ENCODE results near the gene SNX25. TPM values are rescaled to one million over a fixed set of nuclear protein-coding genes. Genes with fewer than 3 reads are reported as not detected.
A peak's percentile ranks its signal among the peaks of the same experiment; 100 is the strongest.

The SNX25 gene
- total RNA-seq (10 to 100 TPM in 2 of 4 donors, 1 to 10 TPM in 2; 9.1 to 12.0 (median 10.3) TPM), polyA plus RNA-seq (10 to 100 TPM in 1 of 3 donors, 1 to 10 TPM in 2; 5.3 to 13.0 (median 6.1) TPM)
- long read RNA-seq, donor 1, transcript SNX25-201 (19 exons, 3,264 nt), result major isoform, 15 of 28 reads
- long read RNA-seq, donor 1, partial matches to known transcripts, result 3 of 28 reads
- long read RNA-seq, donor 1, other reads (novel, unspliced or antisense), result 10 of 28 reads
- long read RNA-seq, donor 2, transcript SNX25-201 (19 exons, 3,264 nt), result major isoform, 18 of 45 reads
- long read RNA-seq, donor 2, partial matches to known transcripts, result 3 of 45 reads
- long read RNA-seq, donor 2, other reads (novel, unspliced or antisense), result 24 of 45 reads

DNA sequence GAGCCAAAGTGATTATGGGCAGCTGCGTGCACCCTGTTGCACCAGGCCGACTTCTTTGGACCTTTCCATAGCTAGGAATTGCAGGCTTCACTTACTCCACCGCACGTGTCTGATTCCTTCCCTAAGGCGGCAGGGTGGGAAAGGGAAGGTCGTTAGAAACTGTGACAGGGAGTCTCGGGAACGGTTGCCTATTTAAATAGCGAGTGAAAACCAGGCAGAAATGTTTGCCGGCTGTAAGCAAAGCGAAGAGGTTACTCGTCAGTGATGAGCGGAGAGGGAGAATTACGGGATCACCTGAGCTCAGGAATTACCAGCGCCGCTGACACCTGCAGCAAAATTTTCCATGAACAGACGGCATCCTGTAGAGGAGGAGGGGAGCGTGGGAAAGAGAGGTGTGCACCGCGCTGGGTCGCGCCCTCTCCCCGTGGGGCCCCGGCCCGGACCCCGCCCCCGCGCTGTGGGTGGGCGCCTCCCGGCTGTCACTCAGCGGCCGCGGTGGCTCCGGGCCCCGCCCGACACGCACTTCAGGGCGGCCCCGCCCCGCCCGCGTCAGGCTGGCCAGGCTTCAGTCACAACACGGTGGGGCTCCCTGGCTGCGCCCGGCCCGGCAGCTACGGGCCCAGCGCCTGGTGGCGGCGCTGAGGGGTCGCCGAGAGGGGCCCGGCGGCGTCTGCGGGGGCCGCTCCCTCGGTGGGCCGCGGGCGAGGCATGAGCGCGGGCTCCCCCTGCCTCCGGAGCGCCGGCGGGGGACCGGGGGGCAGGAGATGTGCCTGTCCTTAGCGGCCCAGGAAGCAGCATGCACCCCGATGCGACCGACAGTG, at the start of gene SNX25:
Gene SNX25, plus strand, starts transcription at position 568 of the 821 bp plus-strand sequence. Its CDS starts 229 bp downstream, at position 797.
- TF ChIP-seq, protein P1, sequence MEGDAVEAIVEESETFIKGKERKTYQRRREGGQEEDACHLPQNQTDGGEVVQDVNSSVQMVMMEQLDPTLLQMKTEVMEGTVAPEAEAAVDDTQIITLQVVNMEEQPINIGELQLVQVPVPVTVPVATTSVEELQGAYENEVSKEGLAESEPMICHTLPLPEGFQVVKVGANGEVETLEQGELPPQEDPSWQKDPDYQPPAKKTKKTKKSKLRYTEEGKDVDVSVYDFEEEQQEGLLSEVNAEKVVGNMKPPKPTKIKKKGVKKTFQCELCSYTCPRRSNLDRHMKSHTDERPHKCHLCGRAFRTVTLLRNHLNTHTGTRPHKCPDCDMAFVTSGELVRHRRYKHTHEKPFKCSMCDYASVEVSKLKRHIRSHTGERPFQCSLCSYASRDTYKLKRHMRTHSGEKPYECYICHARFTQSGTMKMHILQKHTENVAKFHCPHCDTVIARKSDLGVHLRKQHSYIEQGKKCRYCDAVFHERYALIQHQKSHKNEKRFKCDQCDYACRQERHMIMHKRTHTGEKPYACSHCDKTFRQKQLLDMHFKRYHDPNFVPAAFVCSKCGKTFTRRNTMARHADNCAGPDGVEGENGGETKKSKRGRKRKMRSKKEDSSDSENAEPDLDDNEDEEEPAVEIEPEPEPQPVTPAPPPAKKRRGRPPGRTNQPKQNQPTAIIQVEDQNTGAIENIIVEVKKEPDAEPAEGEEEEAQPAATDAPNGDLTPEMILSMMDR (IDR thresholded peaks at IDR 0.05), result peak; percentile 21
- Histone ChIP-seq H3K4me3 (peak within 1 kb of the TSS; percentile 71), H3K27me3 (ENCODE audit: insufficient read depth in 3 of 3, low read length in 2 of 3) (no peaks in the 10 kb centered on the region), H3K4me1 (peaks cover 19% of the 10 kb centered on the region), H3K36me3 (ENCODE audit: insufficient read depth in 1 of 2, low read depth in 1 of 2) (no peaks in the 10 kb centered on the region), H3K9me3 (no peaks in the 10 kb centered on the region), H3K27ac (peak within 1 kb of the TSS; percentile 90)
- DNase-seq (peak; percentile 88 to 92), ATAC-seq (peak; percentile 95 to 97 (median 96))
- intact Hi-C loops (cut with DNase I), result loop anchor here in 1 of 2 donors (10.0 kb wide), 2 partner anchors 186 to 826 kb away; partner anchors contain the start of genes ANKRD37 and LRP2BP
- 0 to 2% (median 0%) methylated on average over 35 to 72 of the region's 72 CpGs for WGBS, 3 donors

DNA sequence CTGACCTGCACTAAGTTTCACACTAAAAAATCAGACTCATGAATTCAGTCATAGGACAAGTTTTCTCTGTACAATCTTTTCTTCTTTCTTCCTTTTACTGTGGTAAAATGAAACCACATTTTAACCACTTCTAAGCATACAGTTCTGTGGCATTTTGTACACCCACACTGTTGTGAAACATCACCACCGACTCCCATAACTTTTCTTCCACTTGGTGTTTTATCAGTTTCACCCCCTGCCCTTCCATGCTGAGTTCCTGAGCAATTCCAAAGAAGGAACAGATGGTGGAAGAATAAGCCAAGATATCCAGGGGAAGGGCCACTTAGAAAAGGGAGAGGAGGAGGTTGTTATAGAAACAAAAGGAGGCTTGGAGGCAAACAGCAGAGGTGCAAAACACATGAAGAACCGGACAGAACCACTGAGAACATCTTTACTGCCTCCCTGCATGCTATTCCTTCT, 43.8 kb upstream of the SNX25 start:
- no peaks in the 10 kb centered on the region for H3K9me3 ChIP-seq
- intact Hi-C loops (cut with DNase I), result no loop called here
- no peaks in the 10 kb centered on the region for H3K4me1 ChIP-seq
- no peak overlapping the region for H3K4me3 ChIP-seq
- H3K27ac ChIP-seq, result no peak overlapping the region
- H3K27me3 ChIP-seq (ENCODE audit: insufficient read depth in 3 of 3, low read length in 2 of 3), result no peaks in the 10 kb centered on the region
- no peak for DNase-seq
- peaks cover 3 to 52% of the 10 kb centered on the region in 2 donors for H3K36me3 ChIP-seq (ENCODE audit: insufficient read depth in 1 of 2, low read depth in 1 of 2)
- no peak for ATAC-seq
- WGBS, 3 donors, result 53 to 62% (median 54%) methylated on average over 2 of the region's 2 CpGs
- TF ChIP-seq, protein P1 (IDR thresholded peaks at IDR 0.05), result no peak

DNA sequence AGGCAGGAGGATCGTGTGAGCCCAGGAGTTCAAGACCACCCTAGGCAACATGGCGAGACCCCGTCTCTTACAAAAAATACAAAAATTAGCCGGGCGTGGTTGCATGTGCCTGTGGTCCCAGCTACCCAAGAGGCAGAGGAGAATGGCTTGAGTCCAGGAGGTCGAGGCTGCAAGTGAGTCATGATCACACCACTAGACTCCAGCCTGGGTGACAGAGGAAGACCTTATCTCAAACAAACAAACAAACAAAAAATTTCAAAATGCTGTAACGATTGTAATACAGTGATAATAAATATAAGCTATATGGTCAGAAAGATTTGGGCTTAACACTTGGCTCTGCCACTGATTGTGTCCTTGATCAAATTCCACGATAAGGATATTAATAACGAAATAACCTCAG, 42.2 kb upstream of the SNX25 start:
- intact Hi-C loops (cut with DNase I), result no loop called here
- ATAC-seq, result no peak

DNA sequence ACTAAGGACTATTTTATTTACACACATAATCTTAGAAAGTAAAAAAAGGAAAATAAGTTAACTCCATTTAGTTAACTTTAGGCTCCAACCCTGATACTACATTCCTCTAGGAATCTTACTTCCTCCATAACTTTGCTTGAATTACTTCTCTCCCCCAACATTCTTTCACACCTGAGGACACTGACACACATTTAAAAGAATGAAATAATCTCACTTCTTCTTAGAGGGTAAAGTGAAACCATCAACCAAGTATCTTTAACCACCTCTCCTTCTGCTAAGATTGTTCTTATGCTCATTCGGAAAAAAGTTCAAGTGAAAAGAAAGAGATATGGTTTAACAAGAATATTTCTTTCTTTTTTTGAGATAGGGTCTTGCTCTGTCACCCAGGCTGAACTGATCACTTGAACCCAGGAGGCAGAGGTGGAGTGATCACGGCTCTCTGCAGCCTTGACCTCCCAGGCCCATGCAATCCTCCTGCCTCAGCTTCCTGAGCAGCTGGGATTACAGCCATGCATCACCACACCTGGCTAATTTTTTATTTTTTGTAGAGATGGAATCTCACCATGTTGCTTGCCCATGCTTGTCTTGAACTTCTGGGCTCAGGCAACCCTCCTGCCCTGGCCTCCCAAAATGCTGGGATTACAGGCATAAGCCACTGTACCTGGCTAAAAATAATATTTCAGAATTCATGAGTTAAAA, 37.9 kb upstream of the SNX25 start:
- H3K4me1 ChIP-seq, result no peaks in the 10 kb centered on the region
- TF ChIP-seq, protein P1 (IDR thresholded peaks at IDR 0.05), result no peak
- no peak overlapping the region for H3K4me3 ChIP-seq
- no peak for ATAC-seq
- no peak for DNase-seq
- no peaks in the 10 kb centered on the region for H3K9me3 ChIP-seq
- H3K36me3 ChIP-seq (ENCODE audit: insufficient read depth in 1 of 2, low read depth in 1 of 2), result peaks cover 3 to 48% of the 10 kb centered on the region in 2 donors
- H3K27me3 ChIP-seq (ENCODE audit: insufficient read depth in 3 of 3, low read length in 2 of 3), result no peaks in the 10 kb centered on the region
- WGBS, 3 donors, result 92 to 96% (median 92%) methylated on average over 2 of the region's 2 CpGs
- intact Hi-C loops (cut with DNase I), result no loop called here
- no peak overlapping the region for H3K27ac ChIP-seq

More for the DNA sequence above, 42.2 kb upstream of the SNX25 start:
- Histone ChIP-seq H3K27ac (no peak overlapping the region), H3K4me1 (no peaks in the 10 kb centered on the region), H3K9me3 (no peaks in the 10 kb centered on the region), H3K27me3 (ENCODE audit: insufficient read depth in 3 of 3, low read length in 2 of 3) (no peaks in the 10 kb centered on the region), H3K4me3 (no peak overlapping the region), H3K36me3 (ENCODE audit: insufficient read depth in 1 of 2, low read depth in 1 of 2) (peaks cover 3 to 39% of the 10 kb centered on the region in 2 donors)
- DNase-seq, result no peak
- 86 to 95% (median 90%) methylated on average over 9 of the region's 9 CpGs for WGBS, 3 donors
- TF ChIP-seq, protein P1 (IDR thresholded peaks at IDR 0.05), result no peak

Measured in psoas muscle (tissue), 8 donors.